HG03095 (cell line): ENCODE data around the gene RAB3C.

Source experiments
- ATAC-seq: cut with Tn5 transposase; IDR thresholded peaks from one replicate; pipeline ENCODE4 v1.9.1; 2021; ENCODE audit warnings: moderate library complexity; ENCODE audit not compliant: unreplicated experiment

The RAB3C gene

GRCh38 chr5:58813855-58814254 lies 231.0 kb downstream of the RAB3C start:
- ATAC-seq: no peak

GRCh38 chr5:58816181-58816731 lies 233.4 kb downstream of the RAB3C start:
- ATAC-seq: no peak

GRCh38 chr5:58818465-58818864 lies 235.6 kb downstream of the RAB3C start:
- ATAC-seq: no peak

- no peak for ATAC-seq
Measured at GRCh38 chr5:58825441-58825840, 242.6 kb downstream of the RAB3C start.

GRCh38 chr5:58825899-58826298 lies 243.0 kb downstream of the RAB3C start:
- ATAC-seq: no peak

- no peak for ATAC-seq
Measured at GRCh38 chr5:58827463-58827862, 244.6 kb downstream of the RAB3C start.

- no peak for ATAC-seq
Measured at GRCh38 chr5:58828258-58828657, 245.4 kb downstream of the RAB3C start.

- no peak for ATAC-seq
Measured at GRCh38 chr5:58834242-58835225, 251.7 kb downstream of the RAB3C start.

GRCh38 chr5:58836351-58836750 lies 253.5 kb downstream of the RAB3C start:
- ATAC-seq: no peak

GRCh38 chr5:58838729-58839128 lies 255.9 kb downstream of the RAB3C start:
- ATAC-seq: no peak

GRCh38 chr5:58842852-58843251 lies 260.0 kb downstream of the RAB3C start:
- no peak for ATAC-seq

GRCh38 chr5:58844395-58844794 lies 261.5 kb downstream of the RAB3C start:
- no peak for ATAC-seq

GRCh38 chr5:58847041-58847440 lies 264.2 kb downstream of the RAB3C start:
- ATAC-seq: no peak

GRCh38 chr5:58849223-58849622 lies 266.3 kb downstream of the RAB3C start:
- ATAC-seq: no peak

GRCh38 chr5:58849921-58850667 lies 267.2 kb downstream of the RAB3C start:
- ATAC-seq: no peak

GRCh38 chr5:58851153-58851552 lies 268.3 kb downstream of the RAB3C start:
- ATAC-seq: no peak

GRCh38 chr5:58851571-58851970 lies 268.7 kb downstream of the RAB3C start:
- no peak for ATAC-seq

- ATAC-seq: no peak
Measured at GRCh38 chr5:58852566-58852965, 269.7 kb downstream of the RAB3C start.

GRCh38 chr5:58854441-58854840 lies 271.6 kb downstream of the RAB3C start:
- ATAC-seq: no peak

- no peak for ATAC-seq
Measured at GRCh38 chr5:58855851-58856739, 273.2 kb downstream of the RAB3C start.

- no peak for ATAC-seq
Measured at GRCh38 chr5:58857609-58858008, 274.7 kb downstream of the RAB3C start.
